ENCODE results near the gene MAP4K5.

MAP4K5 gene

GRCh38 chr14:50410921-50411320 is 121.4 kb downstream of the MAP4K5 start:
- no peak for TF ChIP-seq CTCF (conservative IDR thresholded peaks at IDR 0.05)
- no peak overlapping the region for H3K27ac ChIP-seq

- no peak overlapping the region for H3K27ac ChIP-seq
- TF ChIP-seq CTCF (conservative IDR thresholded peaks at IDR 0.05) = no peak
Observed at GRCh38 chr14:50410071-50410470, 122.3 kb downstream of the MAP4K5 start.

- TF ChIP-seq CTCF (conservative IDR thresholded peaks at IDR 0.05) = no peak
- H3K27ac ChIP-seq = no peak overlapping the region
Observed at GRCh38 chr14:50407111-50407812, 125.1 kb downstream of the MAP4K5 start.

GRCh38 chr14:50403419-50403818 is 128.9 kb downstream of the MAP4K5 start:
- no peak for TF ChIP-seq CTCF (conservative IDR thresholded peaks at IDR 0.05)
- no peak overlapping the region for H3K27ac ChIP-seq

- H3K27ac ChIP-seq = peak overlapping the region; percentile 52; the same call in 1 of the 2 replicates
- TF ChIP-seq CTCF (conservative IDR thresholded peaks at IDR 0.05) = no peak
Observed at GRCh38 chr14:50402965-50403364, 129.4 kb downstream of the MAP4K5 start.

GRCh38 chr14:50400461-50400860 is 131.9 kb downstream of the MAP4K5 start:
- no peak for TF ChIP-seq CTCF (conservative IDR thresholded peaks at IDR 0.05)
- H3K27ac ChIP-seq = peak overlapping the region; percentile 52

- peak overlapping the region; percentile 52 for H3K27ac ChIP-seq
Observed at GRCh38 chr14:50399251-50400032, 132.9 kb downstream of the MAP4K5 start.

More at GRCh38 chr14:50399251-50400032, 132.9 kb downstream of the MAP4K5 start:
- no peak for TF ChIP-seq CTCF (conservative IDR thresholded peaks at IDR 0.05)
